Measurements from ENCODE around the gene SUSD4. TPM values are rescaled to one million over a fixed set of nuclear protein-coding genes. Genes with fewer than 3 reads are reported as not detected.

SUSD4 gene
- total and polyA plus RNA-seq, 2 donors (not counting 3 experiments of a cell fraction or from before 2014, with no cell fraction given) = not detected

GRCh38 chr1:223240122-223240521, 123.9 kb downstream of the SUSD4 start:
- FAIRE-seq = no peak
- no peak for TF ChIP-seq MYC (IDR thresholded peaks at IDR 0.05; ENCODE audit: low read depth, low read length)
- no peak for TF ChIP-seq MAX (IDR thresholded peaks at IDR 0.05; ENCODE audit: insufficient read depth, insufficient read length)
- TF ChIP-seq EZH2 (IDR thresholded peaks at IDR 0.05; ENCODE audit: borderline replicate concordance, low read depth, low read length, severe bottlenecking) = no peak
- no peak for TF ChIP-seq JUN (IDR thresholded peaks at IDR 0.05; ENCODE audit: borderline replicate concordance, insufficient read depth, insufficient read length, low read depth)
- TF ChIP-seq CTCF (IDR thresholded peaks at IDR 0.05; ENCODE audit: extremely low read depth in 1 of 2, insufficient read depth in 1 of 2, low read depth in 1 of 2, low read length in 2 of 2) = no peak
- Histone ChIP-seq H4K20me1 (replicated peaks; ENCODE audit: control insufficient read depth, extremely low read depth, insufficient read depth, low read length) (no peaks in the 10 kb centered on the region), H3K27me3 (ENCODE audit: control insufficient read depth in 2 of 2, insufficient read depth in 2 of 2, low read length in 2 of 2) (no peaks in the 10 kb centered on the region), H3K9me3 (replicated peaks; ENCODE audit: control insufficient read depth, insufficient read depth, low read length) (no peaks in the 10 kb centered on the region), H3K27ac (ENCODE audit: insufficient read depth, low read depth, low read length) (no peak overlapping the region), H3K9ac (replicated peaks; ENCODE audit: extremely low read depth, insufficient read depth, low read length) (no peak overlapping the region), H3K4me3 (replicated peaks in 1 of 3; ENCODE audit: insufficient read depth in 1 of 3, low read depth in 1 of 3, low read length in 3 of 3) (no peak overlapping the region), H3K9me1 (replicated peaks; ENCODE audit: control insufficient read depth, extremely low read depth, insufficient read depth, low read length) (no peaks in the 10 kb centered on the region), H3K36me3 (ENCODE audit: control insufficient read depth in 2 of 2, extremely low read depth in 1 of 2, insufficient read depth in 2 of 2, low read length in 2 of 2) (no peaks in the 10 kb centered on the region), H3K4me2 (ENCODE audit: insufficient read depth, low read length) (no peak overlapping the region), H3K4me1 (ENCODE audit: control insufficient read depth, extremely low read depth, insufficient read depth, low read length) (no peaks in the 10 kb centered on the region), H2AFZ (ENCODE audit: low read depth, low read length) (no peak overlapping the region), H3K79me2 (ENCODE audit: control insufficient read depth, insufficient read depth, low read length) (no peaks in the 10 kb centered on the region)
- BruUV-seq (replicated peaks) = no TSS peak
- ChIA-PET CTCF (interaction anchor here (1.2 kb wide), 1 partner anchor 116 kb away, joined by 3 read pairs; no protein-coding TSS in a partner anchor), POLR2A (no interaction called here)
- dilution Hi-C loops (cut with MboI; ENCODE audit: extremely low pct_ligation_motif_present, low sequenced_read_pairs) (no loop called here), intact Hi-C loops (cut with micrococcal nuclease) (no loop called here)
- DNase-seq (ENCODE audit: low read depth, low spot score) = no peak

- DNase-seq (ENCODE audit: low read depth, low spot score) (no peak), FAIRE-seq (no peak)
- Histone ChIP-seq H4K20me1 (replicated peaks; ENCODE audit: control insufficient read depth, extremely low read depth, insufficient read depth, low read length) (no peaks in the 10 kb centered on the region), H2AFZ (ENCODE audit: low read depth, low read length) (no peak overlapping the region), H3K4me2 (ENCODE audit: insufficient read depth, low read length) (no peak overlapping the region), H3K36me3 (ENCODE audit: control insufficient read depth in 2 of 2, extremely low read depth in 1 of 2, insufficient read depth in 2 of 2, low read length in 2 of 2) (no peaks in the 10 kb centered on the region), H3K4me1 (ENCODE audit: control insufficient read depth, extremely low read depth, insufficient read depth, low read length) (peaks cover 13% of the 10 kb centered on the region), H3K9me3 (replicated peaks; ENCODE audit: control insufficient read depth, insufficient read depth, low read length) (no peaks in the 10 kb centered on the region), H3K9ac (replicated peaks; ENCODE audit: extremely low read depth, insufficient read depth, low read length) (no peak overlapping the region), H3K27me3 (ENCODE audit: control insufficient read depth in 2 of 2, insufficient read depth in 2 of 2, low read length in 2 of 2) (no peaks in the 10 kb centered on the region), H3K79me2 (ENCODE audit: control insufficient read depth, insufficient read depth, low read length) (no peaks in the 10 kb centered on the region), H3K27ac (ENCODE audit: insufficient read depth, low read depth, low read length) (no peak overlapping the region), H3K4me3 (replicated peaks in 1 of 3; ENCODE audit: insufficient read depth in 1 of 3, low read depth in 1 of 3, low read length in 3 of 3) (no peak overlapping the region), H3K9me1 (replicated peaks; ENCODE audit: control insufficient read depth, extremely low read depth, insufficient read depth, low read length) (no peaks in the 10 kb centered on the region)
- no TSS peak for BruUV-seq (replicated peaks)
- dilution Hi-C loops (cut with MboI; ENCODE audit: extremely low pct_ligation_motif_present, low sequenced_read_pairs) = no loop called here
- intact Hi-C loops (cut with micrococcal nuclease) = loop anchor here (10.0 kb wide), 1 partner anchor 440 kb away; no protein-coding TSS in a partner anchor
- ChIA-PET POLR2A (no interaction called here), CTCF (no interaction called here)
- TF ChIP-seq JUN (IDR thresholded peaks at IDR 0.05; ENCODE audit: borderline replicate concordance, insufficient read depth, insufficient read length, low read depth) (no peak), GATA2 (IDR thresholded peaks at IDR 0.05; ENCODE audit: insufficient read depth, insufficient read length, low read depth, low read length) (no peak), FOS (IDR thresholded peaks at IDR 0.05; ENCODE audit: borderline replicate concordance, insufficient read depth, low read length) (no peak), EZH2 (IDR thresholded peaks at IDR 0.05; ENCODE audit: borderline replicate concordance, low read depth, low read length, severe bottlenecking) (no peak), POLR2AphosphoS5 (IDR thresholded peaks at IDR 0.05; ENCODE audit: insufficient read depth, low read depth, low read length) (no peak), POLR2A (IDR thresholded peaks at IDR 0.05; ENCODE audit: low read depth, low read length) (no peak)
Measured at GRCh38 chr1:223235091-223235490, 128.9 kb downstream of the SUSD4 start.
